Sigmoid colon (tissue), 4 donors: ENCODE measurements around the gene ENTPD2.

Source experiments
- POLR2A ChIP-seq, 2 donors: fragments of 450-650 bp; IDR thresholded peaks; one replicate each; pipeline ENCODE4 v1.6.1; 2016; ENCODE audit warnings: antibody characterized with exemption in 2 of 2, mild to moderate bottlenecking in 2 of 2, moderate library complexity in 2 of 2
- POLR2AphosphoS5 ChIP-seq, 4 donors: sonication (generic); formaldehyde crosslinking; IDR thresholded peaks; one replicate each; pipeline ENCODE4 v1.6.1; 2017; ENCODE audit warnings: antibody characterized with exemption in 4 of 4
- TF ChIP-seq, protein P1 (sequence below), 4 experiments: fragments of 450-650 bp in 3 of 4; fragments of 200-600 bp in 1 of 4; IDR thresholded peaks; one replicate each; pipeline ENCODE4 v1.5.1; 2016 to 2019; ENCODE audit warnings: antibody characterized with exemption in 4 of 4, mild to moderate bottlenecking in 3 of 4, moderate library complexity in 2 of 4

DNA sequence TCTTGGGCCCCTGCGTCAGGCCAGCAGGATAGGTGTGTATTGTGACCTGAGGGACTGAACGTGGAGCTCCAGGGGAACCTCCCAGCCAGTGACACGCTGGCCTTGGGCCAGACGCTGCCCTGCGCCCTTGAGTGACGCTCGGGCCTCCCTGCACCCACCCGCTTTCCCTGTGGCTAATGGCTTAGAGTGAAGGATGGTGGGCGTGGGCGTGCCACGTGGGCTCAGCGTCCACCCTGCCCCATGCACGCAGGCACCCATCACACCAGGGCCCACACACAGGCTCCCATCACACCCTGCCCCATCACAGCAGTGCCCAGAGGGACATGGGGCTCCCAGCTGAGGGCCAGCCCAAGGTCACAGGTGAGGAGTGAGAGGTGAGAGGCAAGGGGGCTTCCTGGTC lies 16.8 kb downstream of the ENTPD2 start:
- TF ChIP-seq, protein P1, sequence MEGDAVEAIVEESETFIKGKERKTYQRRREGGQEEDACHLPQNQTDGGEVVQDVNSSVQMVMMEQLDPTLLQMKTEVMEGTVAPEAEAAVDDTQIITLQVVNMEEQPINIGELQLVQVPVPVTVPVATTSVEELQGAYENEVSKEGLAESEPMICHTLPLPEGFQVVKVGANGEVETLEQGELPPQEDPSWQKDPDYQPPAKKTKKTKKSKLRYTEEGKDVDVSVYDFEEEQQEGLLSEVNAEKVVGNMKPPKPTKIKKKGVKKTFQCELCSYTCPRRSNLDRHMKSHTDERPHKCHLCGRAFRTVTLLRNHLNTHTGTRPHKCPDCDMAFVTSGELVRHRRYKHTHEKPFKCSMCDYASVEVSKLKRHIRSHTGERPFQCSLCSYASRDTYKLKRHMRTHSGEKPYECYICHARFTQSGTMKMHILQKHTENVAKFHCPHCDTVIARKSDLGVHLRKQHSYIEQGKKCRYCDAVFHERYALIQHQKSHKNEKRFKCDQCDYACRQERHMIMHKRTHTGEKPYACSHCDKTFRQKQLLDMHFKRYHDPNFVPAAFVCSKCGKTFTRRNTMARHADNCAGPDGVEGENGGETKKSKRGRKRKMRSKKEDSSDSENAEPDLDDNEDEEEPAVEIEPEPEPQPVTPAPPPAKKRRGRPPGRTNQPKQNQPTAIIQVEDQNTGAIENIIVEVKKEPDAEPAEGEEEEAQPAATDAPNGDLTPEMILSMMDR (IDR thresholded peaks at IDR 0.05), result no peak
- no peak for TF ChIP-seq POLR2A (IDR thresholded peaks at IDR 0.05)
- TF ChIP-seq POLR2AphosphoS5 (IDR thresholded peaks at IDR 0.05), result no peak
